PC-3 (cell line): ENCODE measurements around the gene PTPRE. TPM values are rescaled to one million over a fixed set of nuclear protein-coding genes. Genes with fewer than 3 reads are reported as not detected.

Source experiments
- ATAC-seq: fragments of 200-7000 bp; cut with Tn5 transposase; 2 replicates; pipeline ENCODE4 v1.9.1; 2020; ENCODE audit warnings: mild to moderate bottlenecking, moderate library complexity
- BruUV-seq: library from RNA; stranded (reverse); fragments of 400-500 nt; replicated peaks from 2 replicates; lab custom pipeline; 2021; lab: Mats Ljungman, UMichigan
- CTCF ChIA-PET: fragments of 300-600 bp; sonication (Branson Sonifier 250); formaldehyde crosslinking; loops from one replicate; lab custom pipeline; 2022; ENCODE audit warnings: antibody characterized with exemption; lab: Charles Lee
- POLR2A ChIA-PET: fragments of 300-600 bp; sonication (Branson Sonifier 250); formaldehyde crosslinking; loops from one replicate; lab custom pipeline; 2022; ENCODE audit warnings: antibody characterized with exemption; ENCODE audit not compliant: unreplicated experiment; lab: Charles Lee
- DNase-seq: peaks from one replicate; pipeline ENCODE4 v3.0.0-alpha.2; 2015
- H2AFZ ChIP-seq: fragments of 300-600 bp; sonication (generic); 2 replicates; pipeline ENCODE4 v1.6.0; 2016; ENCODE audit warnings: antibody characterized with exemption, low read length
- H3F3A ChIP-seq: fragments of 300-600 bp; sonication (generic); one replicate; pipeline ENCODE4 v1.6.0; 2017; ENCODE audit warnings: antibody characterized with exemption, low read length, control low read depth, mild to moderate bottlenecking; ENCODE audit not compliant: unreplicated experiment
- H3K27ac ChIP-seq: fragments of 300-600 bp; sonication (generic); 2 replicates; pipeline ENCODE4 v1.5.1; 2016; ENCODE audit warnings: mild to moderate bottlenecking, low read length
- H3K27me3 ChIP-seq: fragments of 300-600 bp; sonication (generic); 2 replicates; pipeline ENCODE4 v1.6.1; 2016; ENCODE audit warnings: low read length, mixed read lengths
- H3K36me3 ChIP-seq: fragments of 300-600 bp; sonication (generic); 2 replicates; pipeline ENCODE4 v1.6.1; 2016; ENCODE audit warnings: low read depth, mixed run types, low read length, mixed read lengths
- H3K4me1 ChIP-seq: fragments of 300-600 bp; sonication (generic); 2 replicates; pipeline ENCODE4 v1.5.1; 2016; ENCODE audit warnings: low read length; ENCODE audit not compliant: insufficient read depth
- H3K4me2 ChIP-seq: fragments of 300-600 bp; sonication (generic); 2 replicates; pipeline ENCODE4 v1.6.0; 2016; ENCODE audit warnings: low read length
- H3K4me3 ChIP-seq: fragments of 300-600 bp; sonication (generic); 2 replicates; pipeline ENCODE4 v1.5.1; 2016; ENCODE audit warnings: mild to moderate bottlenecking, low read length, mixed read lengths
- H3K79me2 ChIP-seq: fragments of 300-600 bp; sonication (generic); 2 replicates; pipeline ENCODE4 v1.6.1; 2017; ENCODE audit warnings: low read length, mixed read lengths
- H3K9ac ChIP-seq: fragments of 300-600 bp; sonication (generic); 2 replicates; pipeline ENCODE4 v1.6.0; 2016; ENCODE audit warnings: mild to moderate bottlenecking, low read length
- H3K9me2 ChIP-seq: fragments of 300-600 bp; sonication (generic); replicated peaks from 2 replicates; pipeline ENCODE4 v1.6.1; 2016; ENCODE audit warnings: mixed run types, low read length, mixed read lengths
- H3K9me3 ChIP-seq: fragments of 300-600 bp; sonication (generic); 2 replicates; pipeline ENCODE4 v1.6.1; 2016; ENCODE audit warnings: low read length, mixed read lengths
- H4K20me1 ChIP-seq: fragments of 300-600 bp; sonication (generic); 2 replicates; pipeline ENCODE4 v1.6.1; 2016; ENCODE audit warnings: low read length, mixed read lengths
- EZH2 ChIP-seq: fragments of 300-600 bp; sonication (generic); IDR thresholded peaks from one replicate; pipeline ENCODE4 v1.6.1; 2017; ENCODE audit warnings: antibody characterized with exemption, mild to moderate bottlenecking, low read length; ENCODE audit not compliant: unreplicated experiment
- EZH2phosphoT487 ChIP-seq: fragments of 300-600 bp; sonication (generic); IDR thresholded peaks from 2 replicates; pipeline ENCODE4 v1.6.1; 2018; ENCODE audit warnings: mild to moderate bottlenecking, antibody characterized with exemption, low read length, borderline replicate concordance
- intact Hi-C: fragments of 100-400 bp; cut with micrococcal nuclease; formaldehyde crosslinking; loops from 2 replicates; pipeline ENCODE4 v1.9.0; 2023
- total RNA-seq: library from RNA; depleted of rRNA; stranded (reverse); fragments of >200 nt; gene quantifications from 2 replicates; pipeline ENCODE4 v1.2.3, GENCODE V29; 2014
- TF ChIP-seq, protein P1 (sequence below): fragments of 300-600 bp; sonication (generic); conservative IDR thresholded peaks from 2 replicates; pipeline ENCODE4 v1.5.1; 2017; ENCODE audit warnings: antibody characterized with exemption, low read depth, mild to moderate bottlenecking, low read length

The PTPRE gene
- total RNA-seq, 1 experiment from 2014 or later: 3.1 TPM

DNA sequence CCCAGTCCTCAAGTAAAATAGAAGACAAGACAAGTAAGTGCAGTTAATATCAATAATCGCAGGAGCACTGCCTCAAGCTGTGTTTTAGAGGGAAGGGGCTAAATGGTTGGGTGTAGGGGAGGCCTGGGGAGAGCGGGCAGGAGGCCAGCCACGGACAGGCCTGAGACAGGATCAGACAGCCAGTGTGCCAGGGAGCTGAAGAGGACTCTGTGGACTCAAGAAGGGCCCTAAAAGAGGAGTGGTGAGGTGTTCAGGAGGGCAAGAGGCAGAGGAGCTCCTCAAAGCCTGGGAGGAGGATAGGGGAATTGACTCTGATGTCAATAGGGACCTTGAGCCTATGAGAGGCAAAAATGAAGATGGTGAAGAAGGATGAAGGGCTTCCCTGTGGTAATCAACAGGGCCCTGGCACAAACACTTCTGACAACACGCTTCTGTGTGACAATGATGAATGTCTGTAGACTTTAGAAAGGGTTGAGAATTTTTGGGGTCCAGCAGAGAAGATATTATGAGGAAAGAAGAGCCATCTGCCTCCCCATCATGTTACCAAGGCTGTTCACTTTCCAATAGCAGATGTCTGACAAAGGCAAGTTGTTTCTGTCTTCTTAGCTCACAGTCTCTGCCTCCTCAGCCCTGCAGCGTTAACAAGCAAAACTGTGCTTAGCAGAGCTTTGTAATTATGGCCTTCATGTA lies 2.4 kb upstream of the PTPRE start:
- BruUV-seq: no TSS peak
- Histone ChIP-seq H3K4me3 (no peak overlapping the region), H3K9me3 (no peaks in the 10 kb centered on the region), H3K4me1 (peaks cover 23% of the 10 kb centered on the region), H4K20me1 (no peaks in the 10 kb centered on the region), H3K9ac (no peak overlapping the region), H2AFZ (no peak overlapping the region), H3K36me3 (no peaks in the 10 kb centered on the region), H3K27ac (no peak overlapping the region), H3K79me2 (no peaks in the 10 kb centered on the region), H3K27me3 (no peaks in the 10 kb centered on the region), H3K9me2 (no peaks in the 10 kb centered on the region), H3F3A (no peaks in the 10 kb centered on the region), H3K4me2 (no peak overlapping the region)
- ATAC-seq (no peak), DNase-seq (no peak)
- TF ChIP-seq EZH2phosphoT487: no peak
- TF ChIP-seq, protein P1, sequence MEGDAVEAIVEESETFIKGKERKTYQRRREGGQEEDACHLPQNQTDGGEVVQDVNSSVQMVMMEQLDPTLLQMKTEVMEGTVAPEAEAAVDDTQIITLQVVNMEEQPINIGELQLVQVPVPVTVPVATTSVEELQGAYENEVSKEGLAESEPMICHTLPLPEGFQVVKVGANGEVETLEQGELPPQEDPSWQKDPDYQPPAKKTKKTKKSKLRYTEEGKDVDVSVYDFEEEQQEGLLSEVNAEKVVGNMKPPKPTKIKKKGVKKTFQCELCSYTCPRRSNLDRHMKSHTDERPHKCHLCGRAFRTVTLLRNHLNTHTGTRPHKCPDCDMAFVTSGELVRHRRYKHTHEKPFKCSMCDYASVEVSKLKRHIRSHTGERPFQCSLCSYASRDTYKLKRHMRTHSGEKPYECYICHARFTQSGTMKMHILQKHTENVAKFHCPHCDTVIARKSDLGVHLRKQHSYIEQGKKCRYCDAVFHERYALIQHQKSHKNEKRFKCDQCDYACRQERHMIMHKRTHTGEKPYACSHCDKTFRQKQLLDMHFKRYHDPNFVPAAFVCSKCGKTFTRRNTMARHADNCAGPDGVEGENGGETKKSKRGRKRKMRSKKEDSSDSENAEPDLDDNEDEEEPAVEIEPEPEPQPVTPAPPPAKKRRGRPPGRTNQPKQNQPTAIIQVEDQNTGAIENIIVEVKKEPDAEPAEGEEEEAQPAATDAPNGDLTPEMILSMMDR: no peak
- no peak for TF ChIP-seq EZH2
- ChIA-PET POLR2A (no interaction called here), CTCF (no interaction called here)
- intact Hi-C loops: no loop called here

GRCh38 chr10:127905001-127905847 lies 1.7 kb upstream of the PTPRE start:
- Histone ChIP-seq H3K9me3 (no peaks in the 10 kb centered on the region), H3K36me3 (no peaks in the 10 kb centered on the region), H3K9ac (no peak overlapping the region), H3K27me3 (no peaks in the 10 kb centered on the region), H3K79me2 (no peaks in the 10 kb centered on the region), H3K4me2 (no peak overlapping the region), H2AFZ (no peak overlapping the region), H4K20me1 (no peaks in the 10 kb centered on the region), H3K4me3 (no peak overlapping the region), H3K9me2 (no peaks in the 10 kb centered on the region), H3K4me1 (peaks cover 25% of the 10 kb centered on the region), H3F3A (no peaks in the 10 kb centered on the region), H3K27ac (no peak overlapping the region)
- intact Hi-C loops: no loop called here
- ChIA-PET CTCF (no interaction called here), POLR2A (no interaction called here)
- ATAC-seq: no peak
- BruUV-seq: no TSS peak
- DNase-seq: no peak
- TF ChIP-seq, protein P1: no peak
- no peak for TF ChIP-seq EZH2phosphoT487
